GM08714 (cell line): ENCODE results near the gene PRPF40B.
"Not testable (repeated sequence)": the region's sequence is repeated elsewhere in the genome, so short reads cannot be mapped to it uniquely, and the experiment has no call there.

Experiments used
- H3K4me3 ChIP-seq: fragments of 200-500 bp; sonication (Bioruptor generic); 2 replicates; pipeline ENCODE4 v1.5.1; 2014; ENCODE audit warnings: mild to moderate bottlenecking, low read length, inconsistent platforms
- ZNF274 ChIP-seq: IDR thresholded peaks from 2 replicates; pipeline ENCODE4 v1.6.1; 2012; ENCODE audit warnings: mild to moderate bottlenecking, low read depth, low read length

Gene PRPF40B

DNA sequence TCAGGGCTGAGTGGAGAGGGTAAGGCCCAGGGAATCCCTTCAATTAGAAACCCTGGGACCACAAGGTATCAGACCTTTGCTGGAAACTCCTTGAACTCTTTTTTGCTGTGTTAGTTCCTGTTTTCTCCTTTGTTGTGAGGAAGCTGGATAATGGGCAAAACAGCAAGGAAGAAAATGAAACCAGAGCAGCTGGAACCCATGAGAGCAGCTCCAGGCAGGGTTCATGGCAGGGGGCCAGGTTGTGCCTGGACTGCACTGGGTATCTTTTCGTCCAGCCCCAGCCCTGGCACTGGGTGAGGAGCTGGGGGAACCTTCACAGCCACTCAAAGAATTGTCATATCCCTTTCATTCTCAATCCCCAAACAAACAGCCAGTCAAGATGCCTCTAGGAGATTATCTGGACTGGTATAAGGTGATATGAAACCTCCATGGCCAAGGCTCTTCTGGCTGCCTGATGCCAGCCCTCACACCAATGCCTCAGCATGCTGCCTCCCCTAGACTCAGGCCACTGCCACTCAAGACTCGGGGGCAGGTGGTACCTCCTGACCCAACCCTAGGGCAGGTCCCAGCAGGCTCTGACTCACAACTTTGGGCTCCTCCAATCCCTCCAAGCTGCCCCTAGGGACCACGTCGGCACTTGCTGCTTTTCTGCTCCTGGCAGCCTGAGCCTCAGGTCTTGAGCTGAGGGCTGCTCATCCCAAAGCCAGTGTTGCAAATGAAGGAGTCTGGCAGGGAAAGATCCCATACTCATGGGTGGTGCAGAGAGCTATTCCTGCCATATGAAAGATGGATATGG, 34.4 kb upstream of the PRPF40B start:
- no peak overlapping the region for H3K4me3 ChIP-seq
- TF ChIP-seq ZNF274 = no peak

- no peak for TF ChIP-seq ZNF274
- no peak overlapping the region for H3K4me3 ChIP-seq
Measured at GRCh38 chr12:49598527-49598926, 24.8 kb upstream of the PRPF40B start.

GRCh38 chr12:49599961-49600360, 23.4 kb upstream of the PRPF40B start:
- TF ChIP-seq ZNF274 = no peak
- H3K4me3 ChIP-seq = no peak overlapping the region

GRCh38 chr12:49603721-49604120, 19.6 kb upstream of the PRPF40B start:
- TF ChIP-seq ZNF274 = no peak
- no peak overlapping the region for H3K4me3 ChIP-seq

DNA sequence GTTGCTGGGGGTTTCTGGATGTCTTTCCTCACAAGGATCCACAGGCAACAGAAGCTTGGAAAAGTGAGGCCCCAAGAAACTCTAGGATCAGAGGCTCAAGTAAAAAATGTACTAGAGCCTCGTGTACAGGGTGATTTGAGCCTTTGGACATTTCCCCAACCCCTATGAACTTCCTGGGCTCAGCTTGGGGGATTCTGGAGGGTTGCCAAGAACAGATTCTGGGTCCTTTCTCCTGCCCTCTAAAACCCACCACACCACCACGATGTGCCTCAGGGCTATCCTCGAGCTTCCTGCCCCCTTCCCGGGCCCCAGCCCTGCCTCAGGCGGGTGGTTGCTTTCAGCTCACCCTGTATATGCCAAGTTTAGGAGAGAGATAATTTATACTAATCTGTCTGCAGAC, 18.5 kb upstream of the PRPF40B start:
- no peak for TF ChIP-seq ZNF274
- no peak overlapping the region for H3K4me3 ChIP-seq

DNA sequence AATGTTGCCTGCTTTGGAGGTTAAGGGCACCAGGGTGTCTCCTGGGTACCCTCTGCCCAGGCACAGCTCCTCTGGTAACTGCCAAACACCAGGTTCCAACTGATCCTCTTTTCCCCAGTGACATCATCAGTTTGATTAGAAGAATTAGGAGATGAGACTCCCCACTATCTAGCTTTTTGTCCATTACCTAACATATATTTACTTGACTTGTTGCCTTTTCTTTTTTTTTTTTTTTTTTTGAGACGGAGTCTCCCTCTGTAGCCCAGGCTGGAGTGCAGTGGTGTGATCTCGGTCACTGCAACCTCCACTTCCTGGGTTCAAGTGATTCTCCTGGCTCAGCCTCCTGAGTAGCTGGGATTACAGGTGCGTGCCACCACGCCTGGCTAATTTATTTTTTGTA, 17.8 kb upstream of the PRPF40B start, which contains the start of gene FAM186B:
Gene FAM186B, minus strand, starts transcription at position 101 of the 400 bp plus-strand sequence. CDS start 162 bp downstream, outside the sequence.
- H3K4me3 ChIP-seq = not testable (repeated sequence)

DNA sequence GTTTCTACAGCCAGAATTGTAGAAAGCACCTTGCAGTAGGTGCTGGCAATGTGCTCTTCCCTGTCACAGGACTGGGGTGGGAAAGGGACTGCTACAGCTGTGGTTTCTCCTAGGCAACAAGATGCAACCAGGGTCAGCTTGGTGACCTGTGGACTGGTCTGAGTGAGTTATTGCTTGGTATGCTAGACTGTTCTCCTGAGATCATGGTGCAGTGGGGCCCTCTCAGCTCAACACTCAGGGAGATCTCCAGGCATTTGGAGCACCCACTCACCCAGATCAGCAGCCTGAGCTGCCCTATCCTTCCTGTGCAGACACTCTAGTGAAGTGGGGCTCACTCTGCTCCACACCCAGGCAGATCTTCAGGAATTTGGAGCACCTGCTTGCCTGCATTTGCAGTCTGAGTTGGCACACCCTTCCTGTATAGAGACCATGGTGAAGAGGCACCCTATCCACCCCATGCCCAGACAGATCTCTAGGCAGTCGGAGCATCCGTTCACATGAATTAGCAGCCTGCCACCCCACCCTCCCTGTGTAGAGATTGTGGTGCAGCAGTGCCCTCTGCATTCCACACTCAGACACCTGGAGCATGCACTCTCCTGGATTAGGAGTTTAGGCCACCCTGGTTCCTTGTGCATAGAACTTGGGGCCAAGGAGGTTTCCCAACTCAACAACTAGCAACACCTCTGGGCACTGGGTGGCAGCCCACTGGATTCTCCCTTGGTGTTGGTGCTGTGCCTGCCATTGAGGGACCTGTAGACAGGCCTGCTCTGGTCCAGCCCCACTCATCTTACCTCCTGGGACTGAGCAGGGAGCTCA, 14.1 kb upstream of the PRPF40B start:
- TF ChIP-seq ZNF274 = no peak
- no peak overlapping the region for H3K4me3 ChIP-seq

DNA sequence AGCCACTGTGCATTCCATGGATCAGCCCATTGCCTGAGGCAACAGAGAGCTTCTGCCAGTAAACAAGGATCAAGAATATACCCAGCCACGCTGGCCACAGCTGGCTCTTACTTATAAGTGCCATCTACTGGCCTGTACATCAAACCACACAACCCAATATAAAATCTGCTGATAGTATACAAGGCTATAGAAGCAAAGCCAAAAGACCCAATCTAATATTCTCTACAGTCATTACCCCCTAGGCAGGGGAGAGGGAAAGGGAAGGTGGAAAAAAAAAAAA, 13.5 kb upstream of the PRPF40B start:
- no peak for TF ChIP-seq ZNF274
- H3K4me3 ChIP-seq = no peak overlapping the region

GRCh38 chr12:49610785-49611184, 12.6 kb upstream of the PRPF40B start:
- H3K4me3 ChIP-seq = not testable (repeated sequence)

DNA sequence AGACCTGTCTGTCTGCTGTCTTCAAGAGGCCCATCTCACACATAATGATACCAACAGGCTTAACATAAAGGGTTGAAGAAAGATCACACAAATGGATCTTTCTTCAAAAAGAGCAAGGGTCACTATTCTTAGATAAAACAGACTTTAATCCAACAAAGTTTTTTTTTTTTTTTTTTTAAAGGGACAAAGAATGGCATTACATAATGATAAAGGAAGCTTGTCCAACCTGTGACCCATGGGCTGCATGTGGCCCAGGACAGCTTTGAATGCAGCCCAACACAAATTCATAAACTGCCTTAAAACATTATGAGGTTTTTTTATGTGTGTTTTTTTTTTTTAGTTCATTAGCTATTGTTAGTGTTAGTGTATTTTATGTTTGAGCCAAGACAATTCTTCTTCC, 11.2 kb upstream of the PRPF40B start:
- no peak overlapping the region for H3K4me3 ChIP-seq
- TF ChIP-seq ZNF274 = no peak

- TF ChIP-seq ZNF274 = no peak
- H3K4me3 ChIP-seq = no peak overlapping the region
Measured at GRCh38 chr12:49615725-49616124, 7.6 kb upstream of the PRPF40B start.

DNA sequence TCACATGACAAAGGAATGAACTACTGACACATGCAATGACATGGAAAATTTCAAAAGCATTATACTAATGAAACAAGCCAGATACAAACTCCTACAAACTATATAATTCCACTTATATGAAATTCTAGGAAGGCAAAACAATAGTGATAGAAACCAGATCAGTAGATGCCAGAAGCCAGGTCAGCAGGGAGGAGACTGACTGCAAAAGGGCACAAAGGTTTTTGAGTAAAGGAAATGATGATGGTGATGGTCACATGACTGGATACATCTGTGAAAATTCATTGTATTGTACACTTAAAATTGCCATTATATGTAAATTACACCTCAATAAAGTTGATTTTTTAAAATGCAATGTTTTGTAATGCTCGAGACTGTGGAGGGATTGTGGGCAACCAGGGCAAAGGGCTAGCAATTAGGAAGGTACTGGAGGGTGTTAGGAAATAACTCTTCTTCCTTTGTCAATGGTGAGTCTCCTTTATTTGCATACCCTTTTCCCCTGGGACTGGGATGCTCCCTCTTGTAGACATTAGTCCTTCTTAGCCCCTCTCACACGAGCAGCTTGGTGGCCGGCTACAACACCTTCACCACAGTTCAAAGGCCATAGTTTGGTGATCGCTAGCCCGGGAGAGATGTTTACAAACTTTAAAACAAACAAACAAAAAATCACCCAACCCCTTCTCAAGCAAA, 6.7 kb upstream of the PRPF40B start:
- H3K4me3 ChIP-seq = no peak overlapping the region
- TF ChIP-seq ZNF274 = no peak

- H3K4me3 ChIP-seq = no peak overlapping the region
- TF ChIP-seq ZNF274 = no peak
Measured at GRCh38 chr12:49618576-49618975, 4.8 kb upstream of the PRPF40B start.

DNA sequence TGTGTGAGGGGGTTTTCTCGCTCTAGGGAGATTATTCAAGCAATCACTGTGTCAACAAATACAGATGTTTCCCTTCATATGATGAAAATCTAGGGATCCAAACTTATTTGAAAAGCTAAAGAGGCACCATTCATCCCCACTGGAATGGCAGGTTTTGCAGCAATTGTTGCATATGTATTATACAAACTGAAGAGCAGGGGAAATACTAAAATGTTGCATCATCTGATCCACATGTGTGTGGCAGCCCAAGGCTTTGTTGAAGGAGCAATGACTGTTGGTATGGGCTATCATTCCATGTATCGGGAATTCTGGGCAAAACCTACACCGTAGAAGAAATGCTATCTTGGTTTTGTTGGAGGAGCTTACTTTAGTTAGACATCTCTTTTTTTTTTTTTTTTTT, 4.1 kb upstream of the PRPF40B start:
- TF ChIP-seq ZNF274 = no peak
- H3K4me3 ChIP-seq = no peak overlapping the region

DNA sequence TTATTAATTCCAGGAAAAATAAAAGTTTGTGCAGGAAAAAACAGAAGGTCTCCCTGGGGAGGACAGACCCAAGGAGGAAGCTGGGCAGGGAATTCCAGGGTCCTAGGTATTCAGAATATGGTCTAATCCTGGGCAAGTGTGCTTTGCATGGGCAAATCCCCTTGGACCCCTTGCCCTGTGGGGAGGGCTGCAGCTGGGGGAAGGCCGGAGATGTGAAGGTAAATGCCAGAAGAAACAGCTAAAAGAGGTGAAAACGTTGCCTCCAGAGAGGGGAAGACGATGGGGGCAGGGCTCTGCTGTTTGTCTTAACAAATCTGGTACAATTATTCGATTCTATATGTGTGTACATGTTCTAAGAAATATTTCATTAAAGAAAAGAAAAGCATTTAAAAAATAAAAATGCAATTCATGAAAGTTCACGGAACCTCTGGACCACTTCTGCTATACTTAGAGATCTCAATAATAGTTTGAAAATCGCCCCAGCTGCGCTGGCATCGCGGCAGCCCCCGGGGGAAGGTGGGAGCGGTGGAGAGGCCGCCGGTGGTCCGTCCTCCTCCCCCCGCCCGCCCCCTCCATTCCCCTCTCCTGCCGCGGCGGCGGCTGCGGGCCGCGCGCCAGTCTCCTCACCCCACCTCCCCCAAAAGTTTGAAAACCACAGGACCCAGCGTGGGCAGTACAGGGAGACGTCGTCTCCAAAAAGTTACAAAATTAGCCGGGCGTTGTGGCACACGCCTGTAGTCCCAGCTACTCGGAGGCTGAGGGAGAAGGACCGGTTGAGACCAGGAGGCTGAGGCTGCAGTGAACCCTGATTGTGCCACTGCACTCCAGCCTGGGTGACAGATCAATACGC, 1.5 kb upstream of the PRPF40B start:
- TF ChIP-seq ZNF274 = no peak
- H3K4me3 ChIP-seq = peak overlapping the region; percentile 81; the same call in 1 of the 2 replicates
